Measurements from ENCODE around the gene ECPAS.

The ECPAS gene

DNA sequence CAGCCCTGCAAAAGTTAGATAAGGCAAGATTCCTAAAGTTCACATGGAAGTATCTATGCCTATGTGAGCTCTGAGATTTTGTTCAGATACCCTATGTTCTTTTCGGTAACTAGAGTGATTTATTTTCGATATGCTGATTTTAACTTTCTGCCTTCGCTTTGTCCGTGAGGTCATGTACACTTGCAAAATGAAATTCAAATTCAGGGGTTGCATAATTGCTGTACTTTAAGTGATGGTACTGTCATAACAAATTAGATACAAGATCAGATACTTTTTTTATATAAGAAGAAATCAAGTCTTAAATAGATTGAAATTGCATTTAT is 350 bp upstream of the ECPAS start:
- TF ChIP-seq GATA2 (IDR thresholded peaks at IDR 0.05; ENCODE audit: low read depth, low read length) (no peak), GATA3 (IDR thresholded peaks at IDR 0.05; ENCODE audit: low read depth, low read length) (no peak)

DNA sequence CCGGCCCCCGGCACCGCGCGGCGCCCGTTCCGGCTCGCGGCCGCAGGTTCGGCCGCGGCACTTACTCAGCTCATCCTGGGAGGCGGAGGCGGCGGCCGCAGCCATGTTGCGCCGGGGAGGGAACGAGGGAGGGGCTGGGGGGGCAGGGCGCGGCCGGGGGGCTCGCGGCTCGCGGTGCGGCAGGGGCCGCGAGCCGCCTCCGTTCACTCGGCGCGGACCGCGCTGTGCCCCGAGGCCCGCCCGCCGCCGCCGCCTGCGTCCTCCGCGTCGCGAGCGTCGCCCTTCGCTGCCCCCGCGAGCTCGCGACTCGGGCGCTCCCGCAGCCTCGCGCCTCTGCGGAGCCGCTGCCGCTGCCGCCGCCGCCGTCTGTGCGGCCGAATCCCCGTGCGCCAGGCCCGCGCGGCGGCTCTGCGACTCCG is 735 bp downstream of the ECPAS start:
- TF ChIP-seq GATA2 (IDR thresholded peaks at IDR 0.05; ENCODE audit: low read depth, low read length), result no peak
- no peak for TF ChIP-seq GATA3 (IDR thresholded peaks at IDR 0.05; ENCODE audit: low read depth, low read length)

DNA sequence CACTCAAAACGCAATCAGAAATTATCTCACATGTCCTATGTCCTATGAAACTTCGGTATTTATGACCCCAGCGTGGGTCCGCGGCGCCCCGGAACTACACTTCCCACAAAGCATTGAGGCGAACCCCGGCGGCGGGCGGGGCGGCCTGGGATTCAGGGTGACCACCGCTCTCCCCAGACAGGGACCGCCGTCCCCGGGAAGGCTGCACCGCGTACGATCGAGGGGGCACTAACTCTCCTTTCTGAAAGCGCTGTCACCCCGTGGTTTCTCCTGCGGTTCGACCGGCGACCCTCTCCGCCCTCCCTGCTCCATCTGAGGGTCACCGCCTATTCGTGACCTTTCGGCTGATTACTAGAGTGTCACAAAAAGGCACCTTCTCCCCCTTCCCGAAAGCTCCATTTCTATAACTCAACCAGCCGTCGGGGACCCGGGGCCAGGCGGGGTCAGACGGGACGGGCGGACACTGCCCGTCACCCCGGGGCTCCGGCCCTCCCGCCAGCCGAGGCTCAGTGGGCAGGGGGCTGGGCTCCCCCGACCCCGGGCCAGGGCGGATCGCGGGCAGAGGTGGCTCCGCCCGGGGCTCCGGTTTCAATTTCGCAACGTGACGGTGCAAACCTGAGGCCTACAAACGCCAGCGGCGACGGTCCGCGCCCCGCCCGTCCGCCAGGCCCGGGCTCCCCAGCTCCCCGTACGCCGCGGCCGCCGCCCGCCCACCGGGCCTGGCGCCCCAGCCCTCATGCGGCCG is 1.3 kb downstream of the ECPAS start:
- no peak for TF ChIP-seq GATA2 (IDR thresholded peaks at IDR 0.05; ENCODE audit: low read depth, low read length)

DNA sequence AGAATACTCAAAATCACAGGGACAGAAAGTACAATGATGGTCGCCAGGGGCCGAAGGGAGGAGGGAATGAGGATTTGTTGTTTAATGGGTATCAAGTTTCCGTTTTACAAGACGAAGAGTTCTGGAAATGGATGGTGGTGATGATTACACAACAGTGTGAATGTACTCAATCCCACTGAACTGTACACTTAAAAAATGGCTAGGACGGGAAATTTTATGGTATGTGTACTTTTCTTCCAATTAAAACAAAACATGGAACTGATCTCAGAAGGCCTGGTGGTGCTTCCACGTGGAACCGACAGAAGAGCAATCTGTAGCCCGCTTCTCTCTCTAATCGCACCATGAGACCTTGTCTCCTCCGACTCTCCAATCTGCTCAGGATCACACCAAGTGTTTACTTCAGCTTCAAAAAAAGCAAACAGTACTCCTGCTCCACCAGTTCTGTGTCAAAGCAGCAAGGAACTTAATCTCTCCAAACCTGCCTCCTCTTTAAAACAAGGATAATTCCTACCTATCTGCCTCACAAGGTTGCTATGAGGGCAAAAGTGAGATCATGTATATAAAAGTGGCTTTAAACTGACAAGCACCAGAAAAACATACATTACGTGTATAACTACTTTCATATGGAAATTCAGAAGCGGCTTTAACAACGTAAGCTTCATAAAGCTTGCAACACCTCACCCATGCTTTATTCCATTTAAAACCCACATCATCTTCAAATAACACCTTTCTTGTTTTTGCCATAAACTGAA is 2.1 kb downstream of the ECPAS start:
- TF ChIP-seq GATA3 (IDR thresholded peaks at IDR 0.05; ENCODE audit: low read depth, low read length), result no peak
- no peak for TF ChIP-seq GATA2 (IDR thresholded peaks at IDR 0.05; ENCODE audit: low read depth, low read length)

DNA sequence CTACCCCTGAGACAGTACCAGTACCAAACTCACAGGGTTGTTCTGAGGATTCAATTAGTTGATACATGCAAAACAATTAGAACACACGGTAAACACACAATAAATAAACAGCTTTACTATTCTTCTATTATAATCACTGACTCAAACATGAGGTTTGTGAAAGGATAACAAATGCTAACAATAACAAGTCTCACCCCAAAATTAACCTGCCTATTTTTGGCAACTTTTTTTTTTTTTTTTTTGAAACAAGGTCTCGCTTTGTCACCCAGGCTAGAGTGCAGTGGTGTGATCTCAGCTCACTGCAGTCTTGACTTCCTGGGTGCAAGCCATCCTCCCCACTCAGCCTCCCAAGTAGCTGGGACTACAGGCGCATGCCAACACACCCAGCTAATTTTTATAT is 6.5 kb downstream of the ECPAS start:
- TF ChIP-seq GATA3 (IDR thresholded peaks at IDR 0.05; ENCODE audit: low read depth, low read length), result no peak
- TF ChIP-seq GATA2 (IDR thresholded peaks at IDR 0.05; ENCODE audit: low read depth, low read length), result no peak

DNA sequence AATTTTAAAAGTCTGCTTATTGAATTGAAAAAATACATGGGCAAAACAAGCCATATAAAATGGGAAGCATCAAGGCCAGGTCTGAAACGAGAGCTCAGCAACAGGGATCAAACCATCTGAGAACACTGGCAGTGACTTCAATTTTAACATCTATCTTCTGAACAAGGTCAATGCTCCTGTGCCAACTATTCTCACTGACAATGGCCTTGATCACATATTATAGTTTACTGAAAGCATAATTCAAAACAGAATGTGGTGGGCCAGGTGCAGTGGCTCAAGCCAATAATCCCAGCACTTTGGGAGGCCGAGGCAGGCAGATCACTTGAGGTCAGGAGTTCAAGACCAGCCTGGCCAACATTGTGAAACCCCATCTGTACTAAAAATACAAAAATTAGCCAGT is 9.0 kb downstream of the ECPAS start:
- TF ChIP-seq GATA2 (IDR thresholded peaks at IDR 0.05; ENCODE audit: low read depth, low read length) (no peak), GATA3 (IDR thresholded peaks at IDR 0.05; ENCODE audit: low read depth, low read length) (no peak)

DNA sequence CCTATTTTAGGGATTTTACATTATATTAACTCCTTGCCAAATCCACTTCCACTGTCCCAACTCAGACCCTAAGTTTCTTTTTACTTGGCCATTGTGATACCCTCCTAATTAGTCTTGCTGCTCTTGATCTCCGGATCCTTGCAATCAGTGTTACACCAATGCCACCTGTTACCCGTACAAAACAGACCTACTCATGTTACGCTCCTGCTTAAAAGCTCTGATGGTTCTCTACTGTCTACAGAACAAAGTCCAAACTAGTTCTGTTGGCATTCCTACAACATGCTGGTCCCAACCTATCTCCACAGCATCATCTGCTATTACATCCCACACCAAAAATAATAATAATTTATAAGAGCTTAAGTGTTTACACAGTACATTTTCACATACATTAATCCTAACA is 9.8 kb downstream of the ECPAS start:
- TF ChIP-seq GATA2 (IDR thresholded peaks at IDR 0.05; ENCODE audit: low read depth, low read length) (no peak), GATA3 (IDR thresholded peaks at IDR 0.05; ENCODE audit: low read depth, low read length) (no peak)

DNA sequence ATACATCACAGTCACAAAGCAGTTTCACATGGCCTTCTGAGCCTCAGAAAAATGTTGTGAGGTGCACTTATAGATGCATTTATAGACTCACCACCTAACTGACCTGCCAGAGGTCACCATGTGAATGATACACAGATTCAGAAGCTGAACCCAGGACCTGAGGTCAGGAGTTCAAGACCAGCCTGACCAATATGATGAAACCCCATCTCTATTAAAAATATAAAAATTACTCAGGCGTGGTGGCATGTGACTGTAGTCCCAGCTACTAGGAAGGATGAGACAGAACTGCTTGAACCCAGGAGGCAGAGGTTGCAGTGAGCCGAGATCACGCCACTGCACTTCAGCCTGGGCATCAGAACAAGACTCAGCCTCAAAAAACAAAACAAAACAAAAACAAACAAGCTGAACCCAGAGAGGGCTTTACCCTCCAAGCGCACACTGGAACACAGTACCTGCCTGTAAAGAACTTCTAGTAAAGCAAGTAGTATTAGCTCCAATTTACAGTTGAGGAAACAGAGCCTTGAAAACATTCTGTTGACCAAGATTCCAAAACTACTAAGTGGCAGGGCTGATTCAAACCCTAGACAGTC is 16.3 kb downstream of the ECPAS start:
- TF ChIP-seq GATA2 (IDR thresholded peaks at IDR 0.05; ENCODE audit: low read depth, low read length), result no peak
- TF ChIP-seq GATA3 (IDR thresholded peaks at IDR 0.05; ENCODE audit: low read depth, low read length), result no peak

DNA sequence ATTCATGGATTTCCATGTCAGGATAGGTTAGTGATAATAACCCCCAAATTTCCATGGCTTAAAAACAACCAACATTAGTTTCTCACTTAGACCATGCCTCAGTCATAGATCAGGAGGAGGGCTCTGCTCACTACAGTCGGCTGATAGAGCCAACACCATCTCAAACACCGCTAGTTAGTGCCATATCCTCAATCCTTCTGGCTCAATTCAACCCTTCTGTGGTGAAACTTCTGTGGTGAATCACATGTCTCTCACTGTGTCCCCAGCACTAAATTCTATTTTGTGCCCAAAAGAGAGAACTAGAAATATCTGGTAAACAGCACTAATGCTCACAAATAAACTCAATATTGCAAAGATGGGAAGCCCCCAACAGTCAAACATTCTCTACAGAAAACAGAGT is 21.1 kb downstream of the ECPAS start:
- TF ChIP-seq GATA2 (IDR thresholded peaks at IDR 0.05; ENCODE audit: low read depth, low read length) (no peak), GATA3 (IDR thresholded peaks at IDR 0.05; ENCODE audit: low read depth, low read length) (no peak)

DNA sequence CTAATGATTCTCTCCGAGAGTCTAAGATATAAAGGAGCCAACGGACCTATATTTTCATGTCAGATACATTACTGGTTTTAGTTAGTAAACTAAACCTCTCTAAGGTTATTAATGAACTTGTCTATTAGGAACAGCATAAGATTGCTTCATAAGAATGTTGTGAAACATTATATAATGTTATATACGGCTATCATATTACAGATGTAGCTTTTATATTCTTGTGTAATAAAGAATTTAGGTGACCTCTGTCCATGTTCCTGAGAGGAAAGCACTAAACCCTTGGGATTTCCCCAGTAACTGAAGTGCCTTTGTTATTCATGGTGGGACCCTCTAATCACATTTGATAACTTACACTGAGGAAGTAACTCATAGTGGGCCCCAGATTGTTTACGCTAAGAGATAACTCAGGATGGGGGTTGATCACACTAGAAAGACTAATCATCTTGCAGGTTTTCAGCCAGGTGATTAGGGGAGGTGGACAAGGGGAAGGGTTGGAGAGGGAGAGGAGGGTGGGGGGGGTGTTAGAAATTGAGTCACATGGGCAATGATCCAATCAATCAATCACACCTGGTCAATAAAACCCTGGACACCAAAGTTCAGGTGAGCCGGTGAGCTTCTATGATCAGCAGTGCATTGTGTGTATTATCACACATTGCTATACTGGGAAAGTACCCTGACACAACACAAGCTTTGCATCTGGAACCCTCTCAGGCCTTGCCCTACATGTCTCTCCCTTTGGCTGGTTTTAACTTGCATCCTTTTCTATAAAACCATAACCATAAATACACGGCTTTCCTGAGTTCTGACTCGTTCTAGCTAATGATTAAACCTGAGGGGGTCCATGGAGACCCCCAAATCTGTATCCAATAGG is 25.8 kb downstream of the ECPAS start:
- TF ChIP-seq GATA2 (IDR thresholded peaks at IDR 0.05; ENCODE audit: low read depth, low read length), result no peak
- TF ChIP-seq GATA3 (IDR thresholded peaks at IDR 0.05; ENCODE audit: low read depth, low read length), result no peak

DNA sequence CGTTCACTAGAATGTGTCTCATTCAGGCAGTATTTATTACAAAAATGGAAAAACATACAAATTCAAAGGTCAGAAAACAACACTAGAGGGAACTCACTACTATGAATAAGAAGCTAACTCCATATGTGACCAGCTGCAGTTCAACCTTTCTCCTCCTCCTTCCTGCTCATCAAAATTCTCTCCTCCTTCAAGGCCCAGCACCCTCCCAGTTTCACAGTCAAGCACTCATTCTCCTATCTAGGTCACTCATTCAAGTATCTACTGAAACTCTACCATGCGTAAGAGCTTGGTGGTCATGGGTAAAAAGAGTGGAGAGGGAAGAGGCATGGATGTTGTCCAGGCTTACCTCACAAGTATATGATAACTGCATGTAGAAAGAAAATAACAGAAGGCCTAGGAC is 27.7 kb downstream of the ECPAS start:
- TF ChIP-seq GATA3 (IDR thresholded peaks at IDR 0.05; ENCODE audit: low read depth, low read length) (no peak), GATA2 (IDR thresholded peaks at IDR 0.05; ENCODE audit: low read depth, low read length) (no peak)

DNA sequence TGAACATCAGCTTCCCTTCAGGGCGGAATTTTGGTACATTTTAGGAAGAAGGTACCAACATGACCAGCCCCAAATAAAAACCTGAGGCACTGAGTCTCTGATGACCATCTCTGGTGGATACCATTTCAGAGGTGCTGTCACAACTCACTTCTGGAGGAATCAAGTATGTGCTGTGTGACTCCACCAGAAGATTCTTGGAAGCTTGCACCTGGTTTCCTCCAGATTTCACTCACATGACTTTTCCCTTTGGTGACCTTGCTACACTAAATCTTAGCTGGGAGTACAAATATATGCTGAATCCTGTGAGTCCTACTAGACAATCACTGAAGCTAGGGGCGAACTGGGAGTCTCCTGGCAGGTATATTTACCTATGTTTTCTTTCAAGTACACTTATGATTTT is 28.5 kb downstream of the ECPAS start:
- TF ChIP-seq GATA3 (IDR thresholded peaks at IDR 0.05; ENCODE audit: low read depth, low read length) (no peak), GATA2 (IDR thresholded peaks at IDR 0.05; ENCODE audit: low read depth, low read length) (no peak)

DNA sequence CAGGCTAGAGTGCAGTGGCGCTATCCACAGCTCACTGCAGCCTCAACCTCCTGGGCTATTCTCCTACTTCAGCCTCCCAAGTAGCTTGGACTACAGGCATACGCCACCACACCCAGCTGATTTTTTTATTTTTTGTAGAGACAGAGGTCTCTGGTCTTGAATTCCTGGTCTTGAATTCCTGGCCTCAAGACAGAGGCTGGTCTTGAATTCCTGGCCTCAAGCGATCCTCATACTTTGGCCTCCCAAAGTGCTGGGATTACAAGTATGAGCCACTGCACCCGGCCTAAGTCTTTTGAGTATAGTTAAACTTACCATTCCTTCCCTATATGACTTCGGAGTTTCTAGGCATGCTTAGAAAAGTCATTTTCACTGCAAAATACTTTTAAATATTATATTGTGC is 29.4 kb downstream of the ECPAS start:
- TF ChIP-seq GATA2 (IDR thresholded peaks at IDR 0.05; ENCODE audit: low read depth, low read length) (no peak), GATA3 (IDR thresholded peaks at IDR 0.05; ENCODE audit: low read depth, low read length) (no peak)

DNA sequence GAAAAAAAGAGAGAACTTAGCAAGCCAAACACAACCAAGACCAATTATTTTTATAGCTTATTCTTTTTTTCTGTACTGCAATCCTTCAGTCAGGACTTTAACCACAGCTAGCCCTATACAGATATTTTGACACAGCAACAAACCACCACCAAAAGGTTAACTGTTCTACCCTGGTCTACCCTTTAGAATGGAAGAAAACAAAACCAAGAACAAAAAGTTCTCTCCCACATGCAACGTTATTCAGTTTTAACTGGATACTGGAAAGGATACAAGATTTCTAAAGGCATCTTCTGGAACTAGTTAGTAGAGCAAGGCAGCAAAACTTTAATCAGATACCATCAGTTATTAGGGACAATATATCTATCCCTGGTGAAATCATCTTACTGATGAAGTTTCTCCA is 32.6 kb downstream of the ECPAS start:
- TF ChIP-seq GATA3 (IDR thresholded peaks at IDR 0.05; ENCODE audit: low read depth, low read length) (no peak), GATA2 (IDR thresholded peaks at IDR 0.05; ENCODE audit: low read depth, low read length) (no peak)

Data from SH-SY5Y (cell line).